ENCODE results near the gene LRRC47. TPM values are rescaled to one million over a fixed set of nuclear protein-coding genes. Genes with fewer than 3 reads are reported as not detected.

The LRRC47 gene
- total RNA-seq, 1 donor from 2014 or later, result 37.9 TPM

DNA sequence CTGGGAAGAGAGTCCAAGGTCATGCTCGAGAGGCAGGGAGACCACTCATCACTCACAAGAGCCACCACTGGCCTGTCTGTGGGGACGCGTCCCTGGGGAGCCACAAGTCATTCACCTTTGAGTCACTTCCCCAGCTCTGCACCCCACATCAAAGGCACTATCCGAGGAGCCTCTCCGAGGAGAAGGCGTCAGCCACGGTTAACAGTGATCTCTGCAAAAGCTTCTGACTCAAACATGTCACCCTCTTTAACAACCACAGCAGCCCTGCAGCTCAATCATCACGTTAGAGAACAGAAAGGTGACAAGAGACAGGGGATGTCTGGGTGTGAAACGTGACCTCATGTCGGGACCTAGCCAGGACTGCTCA is 9.0 kb downstream of the LRRC47 start:
- Histone ChIP-seq H3K27me3 (ENCODE audit: control insufficient read depth, insufficient read depth, low read length) (no peaks in the 10 kb centered on the region), H3K4me3 (ENCODE audit: low read depth, low read length) (no peak overlapping the region), H3K36me3 (ENCODE audit: control insufficient read depth, insufficient read depth, low read length) (peaks cover 35% of the 10 kb centered on the region)
- FAIRE-seq (no peak), DNase-seq (ENCODE audit: low read depth) (no peak)
- TF ChIP-seq, protein P1, sequence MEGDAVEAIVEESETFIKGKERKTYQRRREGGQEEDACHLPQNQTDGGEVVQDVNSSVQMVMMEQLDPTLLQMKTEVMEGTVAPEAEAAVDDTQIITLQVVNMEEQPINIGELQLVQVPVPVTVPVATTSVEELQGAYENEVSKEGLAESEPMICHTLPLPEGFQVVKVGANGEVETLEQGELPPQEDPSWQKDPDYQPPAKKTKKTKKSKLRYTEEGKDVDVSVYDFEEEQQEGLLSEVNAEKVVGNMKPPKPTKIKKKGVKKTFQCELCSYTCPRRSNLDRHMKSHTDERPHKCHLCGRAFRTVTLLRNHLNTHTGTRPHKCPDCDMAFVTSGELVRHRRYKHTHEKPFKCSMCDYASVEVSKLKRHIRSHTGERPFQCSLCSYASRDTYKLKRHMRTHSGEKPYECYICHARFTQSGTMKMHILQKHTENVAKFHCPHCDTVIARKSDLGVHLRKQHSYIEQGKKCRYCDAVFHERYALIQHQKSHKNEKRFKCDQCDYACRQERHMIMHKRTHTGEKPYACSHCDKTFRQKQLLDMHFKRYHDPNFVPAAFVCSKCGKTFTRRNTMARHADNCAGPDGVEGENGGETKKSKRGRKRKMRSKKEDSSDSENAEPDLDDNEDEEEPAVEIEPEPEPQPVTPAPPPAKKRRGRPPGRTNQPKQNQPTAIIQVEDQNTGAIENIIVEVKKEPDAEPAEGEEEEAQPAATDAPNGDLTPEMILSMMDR (IDR thresholded peaks at IDR 0.05; ENCODE audit: insufficient read depth, low read length, severe bottlenecking), result no peak

DNA sequence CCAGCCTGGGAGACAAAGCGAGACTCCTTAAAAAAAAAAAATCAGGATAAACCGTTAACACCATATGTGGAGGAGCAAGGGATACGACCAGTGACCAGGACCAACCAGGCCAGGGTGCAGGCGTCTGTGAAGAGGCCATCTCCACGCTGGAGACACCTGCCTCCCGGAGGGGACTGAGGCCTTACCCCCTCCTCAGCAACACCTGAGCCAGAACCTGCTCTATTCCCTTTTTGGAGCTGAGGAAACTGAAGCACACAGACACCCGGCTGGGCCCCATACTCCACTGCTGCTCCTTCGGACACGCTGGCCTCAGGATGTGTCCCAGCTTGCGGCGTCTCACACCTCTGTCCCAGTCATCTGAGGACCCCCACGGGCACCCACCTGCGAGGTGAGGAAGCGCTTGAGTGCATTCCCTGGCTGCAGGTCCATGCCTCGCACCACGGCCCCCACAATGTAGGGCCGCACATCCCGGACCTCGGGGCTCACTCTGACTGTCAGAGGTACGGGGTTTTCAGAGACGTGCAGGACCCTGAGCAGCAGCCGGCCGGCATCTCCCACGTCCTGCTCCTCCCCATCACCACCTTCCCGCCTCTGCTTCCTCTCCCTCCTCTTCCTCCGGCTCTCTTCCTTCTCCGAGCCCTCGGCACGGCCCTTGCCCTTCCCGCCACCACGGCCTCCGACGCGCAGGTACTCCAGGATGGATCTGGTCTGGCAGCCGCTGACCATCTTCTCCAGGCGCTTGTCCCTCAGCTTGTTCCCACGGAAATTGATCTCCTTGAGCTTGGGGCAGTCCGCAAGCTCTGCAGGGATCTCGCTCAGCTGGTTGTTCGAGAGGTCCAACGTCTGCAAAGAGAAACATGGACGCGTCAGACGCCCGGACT is 9.6 kb downstream of the LRRC47 start:
- H3K36me3 ChIP-seq (ENCODE audit: control insufficient read depth, insufficient read depth, low read length), result peaks cover 37% of the 10 kb centered on the region
- DNase-seq (ENCODE audit: low read depth) (no peak), FAIRE-seq (no peak)

DNA sequence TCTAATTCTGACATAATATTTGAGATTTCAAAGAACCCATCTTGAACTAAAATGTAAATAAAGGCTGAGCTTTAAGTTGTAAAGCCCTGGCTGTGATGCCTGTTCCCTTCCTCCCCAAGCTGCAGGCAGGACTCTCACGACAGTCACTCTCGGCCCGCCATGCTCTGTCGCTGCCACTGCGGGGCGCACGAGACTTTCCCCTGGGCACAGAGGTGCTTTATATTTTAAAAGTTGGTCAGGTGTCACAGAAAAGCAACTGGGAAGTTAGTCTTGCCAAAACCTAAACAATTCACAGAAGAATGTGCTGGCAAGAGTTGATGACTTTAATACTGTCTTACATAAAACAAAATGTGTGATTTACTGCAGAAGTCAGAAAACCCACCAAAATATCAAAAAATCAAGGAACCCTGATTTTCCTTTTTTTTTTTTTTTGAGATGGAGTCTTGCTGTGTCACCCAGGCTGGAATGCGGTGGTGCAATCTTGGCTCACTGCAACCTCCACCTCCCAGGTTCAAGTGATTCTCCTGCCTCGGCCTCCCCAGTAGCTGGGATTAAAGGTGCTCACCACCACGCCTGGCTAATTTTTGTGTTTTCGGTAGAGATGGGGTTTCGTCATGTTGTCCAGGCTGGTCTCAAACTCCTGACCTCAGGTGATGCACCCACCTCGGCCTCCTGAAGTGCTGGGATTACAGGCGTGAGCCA is 10.7 kb downstream of the LRRC47 start:
- no peak for FAIRE-seq

More for the DNA sequence above, 9.6 kb downstream of the LRRC47 start:
- Histone ChIP-seq H3K4me3 (ENCODE audit: low read depth, low read length) (no peak overlapping the region), H3K27me3 (ENCODE audit: control insufficient read depth, insufficient read depth, low read length) (no peaks in the 10 kb centered on the region)
- TF ChIP-seq, protein P1 (IDR thresholded peaks at IDR 0.05; ENCODE audit: insufficient read depth, low read length, severe bottlenecking), result no peak

DNA sequence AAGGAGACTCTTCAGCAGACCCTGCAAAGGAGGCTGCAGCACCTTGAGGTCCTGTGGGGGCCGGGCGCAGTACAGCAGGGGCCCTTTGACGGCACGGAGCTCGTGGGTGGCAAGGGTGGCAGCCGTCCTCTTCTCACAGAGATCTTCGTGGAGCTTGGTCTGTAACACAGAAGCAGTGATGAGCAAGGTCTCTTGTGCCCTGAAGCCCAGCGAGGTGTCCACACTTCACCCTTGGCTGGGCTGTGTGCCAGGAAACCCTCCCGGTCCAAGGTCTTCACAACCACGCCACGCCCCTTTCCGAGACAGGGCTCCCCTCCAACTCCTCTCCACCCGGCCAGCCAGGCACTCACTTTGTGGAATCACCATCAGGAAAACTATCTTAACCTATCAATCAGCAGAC is 11.3 kb downstream of the LRRC47 start:
- FAIRE-seq (no peak), DNase-seq (ENCODE audit: low read depth) (no peak)
- no peak overlapping the region for H3K4me3 ChIP-seq (ENCODE audit: low read depth, low read length)
- no peaks in the 10 kb centered on the region for H3K27me3 ChIP-seq (ENCODE audit: control insufficient read depth, insufficient read depth, low read length)
- TF ChIP-seq, protein P1 (IDR thresholded peaks at IDR 0.05; ENCODE audit: insufficient read depth, low read length, severe bottlenecking), result no peak
- peaks cover 38% of the 10 kb centered on the region for H3K36me3 ChIP-seq (ENCODE audit: control insufficient read depth, insufficient read depth, low read length)

More for the DNA sequence above, 10.7 kb downstream of the LRRC47 start:
- Histone ChIP-seq H3K4me3 (ENCODE audit: low read depth, low read length) (no peak overlapping the region), H3K36me3 (ENCODE audit: control insufficient read depth, insufficient read depth, low read length) (peaks cover 41% of the 10 kb centered on the region), H3K27me3 (ENCODE audit: control insufficient read depth, insufficient read depth, low read length) (no peaks in the 10 kb centered on the region)
- DNase-seq (ENCODE audit: low read depth), result peak; percentile 20
- TF ChIP-seq, protein P1 (IDR thresholded peaks at IDR 0.05; ENCODE audit: insufficient read depth, low read length, severe bottlenecking), result peak; percentile 42

DNA sequence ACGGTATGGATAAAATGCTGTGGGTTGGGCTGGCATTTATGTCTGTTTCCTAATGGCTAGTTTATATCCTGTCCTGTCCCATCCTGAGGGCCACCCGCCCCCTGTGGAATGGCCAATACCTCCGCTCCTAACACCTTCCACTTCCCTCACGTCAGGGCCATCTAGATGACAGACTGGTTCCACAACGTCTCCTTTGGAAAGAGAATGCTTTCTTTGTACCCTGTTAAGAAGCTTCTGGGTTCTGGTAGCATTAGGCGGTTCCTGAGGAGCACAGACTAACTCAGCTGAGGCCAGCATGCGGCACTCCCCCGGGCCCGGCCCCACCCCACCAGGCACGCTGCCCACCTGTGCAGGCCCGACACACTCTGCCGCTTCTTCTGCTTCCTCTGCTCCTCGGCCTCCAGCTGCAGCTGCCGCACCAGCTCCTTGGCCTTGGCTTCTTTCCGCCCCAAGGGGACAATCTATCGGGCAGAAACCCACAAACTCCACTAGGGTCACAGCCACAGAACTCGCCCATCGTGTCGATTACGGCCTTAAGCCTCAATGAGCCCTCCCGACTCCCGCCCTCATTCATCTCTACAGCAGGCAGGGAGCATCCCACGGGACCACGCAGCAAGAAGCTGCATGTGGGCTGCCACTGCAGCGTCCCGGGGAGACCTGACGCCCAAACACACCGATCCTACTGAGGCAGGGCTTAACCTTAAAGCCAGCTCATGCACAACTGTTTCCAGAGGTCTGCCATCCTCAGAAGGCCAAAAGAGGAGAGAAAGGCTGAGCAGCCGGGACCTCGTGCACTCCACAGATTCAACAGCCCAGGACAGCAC is 12.4 kb downstream of the LRRC47 start:
- Histone ChIP-seq H3K27me3 (ENCODE audit: control insufficient read depth, insufficient read depth, low read length) (no peaks in the 10 kb centered on the region), H3K4me3 (ENCODE audit: low read depth, low read length) (no peak overlapping the region), H3K36me3 (ENCODE audit: control insufficient read depth, insufficient read depth, low read length) (peaks cover 39% of the 10 kb centered on the region)
- DNase-seq (ENCODE audit: low read depth) (no peak), FAIRE-seq (no peak)
- TF ChIP-seq, protein P1 (IDR thresholded peaks at IDR 0.05; ENCODE audit: insufficient read depth, low read length, severe bottlenecking), result no peak
